Measurements from ENCODE around the gene EGLN1.
"Not testable (repeated sequence)": the region's sequence is repeated elsewhere in the genome, so short reads cannot be mapped to it uniquely, and the experiment has no call there.

EGLN1 gene

GRCh38 chr1:231421971-231422797 is at the start of gene EGLN1:
EGLN1 (minus strand) TSS chr1:231422287; CDS start chr1:231421888, 399 bp downstream.
- Mint-ChIP-seq H3K27ac (peak within 1 kb of the TSS; percentile 89), H3K27me3 (ENCODE audit: low read depth) (peaks cover 30% of the 10 kb centered on the region), H3K9me3 (no peaks in the 10 kb centered on the region), H3K4me3 (peak within 1 kb of the TSS; percentile 97), H3K36me3 (ENCODE audit: low read depth) (peaks cover 21% of the 10 kb centered on the region), H3K4me1 (ENCODE audit: low read depth) (peaks cover 39% of the 10 kb centered on the region)
- peak; percentile 84 for DNase-seq (ENCODE audit: low spot score)

GRCh38 chr1:231471500-231471899 is 49.4 kb upstream of the EGLN1 start:
- not testable (repeated sequence) for H3K4me1 Mint-ChIP-seq (ENCODE audit: low read depth); H3K27ac Mint-ChIP-seq; DNase-seq (ENCODE audit: low spot score); H3K4me3 Mint-ChIP-seq; H3K9me3 Mint-ChIP-seq; H3K36me3 Mint-ChIP-seq (ENCODE audit: low read depth)
- H3K27me3 Mint-ChIP-seq (ENCODE audit: low read depth), result peaks cover 49% of the 10 kb centered on the region

DNA sequence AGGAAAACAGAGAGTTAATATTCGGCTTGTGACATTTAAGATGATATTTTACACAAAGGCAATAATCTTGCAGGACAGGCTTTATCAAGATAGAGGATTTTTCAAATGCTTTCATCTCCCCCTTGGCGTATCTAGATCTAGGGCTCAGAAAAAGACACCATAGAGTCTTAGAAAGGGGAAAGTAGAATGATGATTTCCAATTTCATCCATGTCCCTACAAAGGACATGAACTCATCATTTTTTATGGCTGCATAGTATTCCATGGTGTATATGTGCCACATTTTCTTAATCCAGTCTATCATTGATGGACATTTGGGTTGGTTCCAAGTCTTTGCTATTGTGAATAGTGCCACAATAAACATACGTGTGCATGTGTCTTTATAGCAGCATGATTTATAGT is 48.9 kb upstream of the EGLN1 start:
- H3K36me3 Mint-ChIP-seq (ENCODE audit: low read depth), result not testable (repeated sequence)
- peaks cover 49% of the 10 kb centered on the region for H3K27me3 Mint-ChIP-seq (ENCODE audit: low read depth)

GRCh38 chr1:231467986-231468385 is 45.9 kb upstream of the EGLN1 start:
- Mint-ChIP-seq H3K27ac (no peak overlapping the region), H3K4me1 (ENCODE audit: low read depth) (peaks cover 19% of the 10 kb centered on the region), H3K4me3 (no peak overlapping the region), H3K9me3 (peaks cover 25% of the 10 kb centered on the region), H3K36me3 (ENCODE audit: low read depth) (peaks cover 2% of the 10 kb centered on the region), H3K27me3 (ENCODE audit: low read depth) (peaks cover 52% of the 10 kb centered on the region)
- DNase-seq (ENCODE audit: low spot score), result no peak

More for the DNA sequence above, 48.9 kb upstream of the EGLN1 start:
- not testable (repeated sequence) for H3K27ac Mint-ChIP-seq; DNase-seq (ENCODE audit: low spot score); H3K4me3 Mint-ChIP-seq; H3K4me1 Mint-ChIP-seq (ENCODE audit: low read depth)
- H3K9me3 Mint-ChIP-seq, result peaks cover 10% of the 10 kb centered on the region

DNA sequence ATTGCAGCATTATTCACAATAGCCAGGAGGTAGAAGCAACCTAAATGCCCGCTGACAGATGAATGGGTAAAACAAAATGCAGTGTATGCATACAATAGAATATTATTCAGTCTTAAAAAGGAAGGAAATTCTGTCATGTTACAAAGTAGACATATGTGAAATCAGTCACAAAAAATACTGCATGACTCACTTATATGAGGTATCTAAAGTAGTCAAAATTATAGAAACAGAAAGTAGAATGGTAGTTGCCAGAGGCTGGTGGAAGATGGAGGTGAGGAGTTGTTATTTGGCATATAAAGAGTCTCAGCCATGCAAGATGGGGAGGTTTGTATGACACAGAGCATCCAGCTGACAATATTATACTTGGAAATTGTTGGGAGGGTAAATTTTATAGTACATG is 43.0 kb upstream of the EGLN1 start:
- DNase-seq (ENCODE audit: low spot score), result no peak
- Mint-ChIP-seq H3K27ac (peak overlapping the region; percentile 5), H3K27me3 (ENCODE audit: low read depth) (peaks cover 65% of the 10 kb centered on the region), H3K4me1 (ENCODE audit: low read depth) (peaks cover 28% of the 10 kb centered on the region), H3K36me3 (ENCODE audit: low read depth) (peaks cover 2% of the 10 kb centered on the region), H3K9me3 (peaks cover 22% of the 10 kb centered on the region), H3K4me3 (no peak overlapping the region)

- Mint-ChIP-seq H3K36me3 (ENCODE audit: low read depth) (peaks cover 2% of the 10 kb centered on the region), H3K27ac (no peak overlapping the region), H3K27me3 (ENCODE audit: low read depth) (peaks cover 63% of the 10 kb centered on the region), H3K4me1 (ENCODE audit: low read depth) (peaks cover 32% of the 10 kb centered on the region), H3K4me3 (no peak overlapping the region), H3K9me3 (peaks cover 22% of the 10 kb centered on the region)
- DNase-seq (ENCODE audit: low spot score), result no peak
These were observed 41.5 kb upstream of the EGLN1 start for GRCh38 chr1:231463541-231463940.

GRCh38 chr1:231460614-231461013 is 38.5 kb upstream of the EGLN1 start:
- peaks cover 57% of the 10 kb centered on the region for H3K27me3 Mint-ChIP-seq (ENCODE audit: low read depth)
- peaks cover 23% of the 10 kb centered on the region for H3K9me3 Mint-ChIP-seq
- peak; percentile 82 for DNase-seq (ENCODE audit: low spot score)
- H3K27ac Mint-ChIP-seq, result peak overlapping the region; percentile 34
- peaks cover 2% of the 10 kb centered on the region for H3K36me3 Mint-ChIP-seq (ENCODE audit: low read depth)
- H3K4me3 Mint-ChIP-seq, result peak overlapping the region; percentile 2
- peaks cover 30% of the 10 kb centered on the region for H3K4me1 Mint-ChIP-seq (ENCODE audit: low read depth)

- not testable (repeated sequence) for H3K36me3 Mint-ChIP-seq (ENCODE audit: low read depth); H3K4me3 Mint-ChIP-seq; DNase-seq (ENCODE audit: low spot score); H3K27ac Mint-ChIP-seq
- Mint-ChIP-seq H3K27me3 (ENCODE audit: low read depth) (peaks cover 57% of the 10 kb centered on the region), H3K9me3 (peaks cover 21% of the 10 kb centered on the region), H3K4me1 (ENCODE audit: low read depth) (peaks cover 21% of the 10 kb centered on the region)
These were observed 37.4 kb upstream of the EGLN1 start for GRCh38 chr1:231459438-231459837.

GRCh38 chr1:231457956-231458355 is 35.9 kb upstream of the EGLN1 start:
- not testable (repeated sequence) for DNase-seq (ENCODE audit: low spot score); H3K36me3 Mint-ChIP-seq (ENCODE audit: low read depth); H3K4me3 Mint-ChIP-seq; H3K27ac Mint-ChIP-seq
- Mint-ChIP-seq H3K9me3 (peaks cover 19% of the 10 kb centered on the region), H3K4me1 (ENCODE audit: low read depth) (peaks cover 17% of the 10 kb centered on the region), H3K27me3 (ENCODE audit: low read depth) (peaks cover 50% of the 10 kb centered on the region)

DNA sequence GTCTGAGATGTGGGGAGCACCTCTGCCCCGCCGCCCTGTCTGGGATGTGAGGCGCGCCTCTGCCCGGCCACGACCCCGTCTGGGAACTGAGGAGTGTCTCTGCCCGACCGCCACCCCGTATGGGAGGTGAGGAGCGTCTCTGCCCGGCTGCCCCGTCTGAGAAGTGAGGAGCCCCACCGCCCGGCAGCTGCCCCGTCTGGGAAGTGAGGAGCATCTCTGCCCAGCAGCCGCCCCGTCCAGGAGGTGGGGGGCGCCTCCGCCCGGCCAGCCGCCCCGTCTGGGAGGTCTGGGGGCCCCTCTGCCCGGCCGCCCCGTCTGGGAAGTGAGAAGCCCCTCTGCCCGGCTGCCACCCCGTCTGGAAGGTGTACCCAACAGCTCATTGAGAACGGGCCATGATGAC is 32.0 kb upstream of the EGLN1 start:
- not testable (repeated sequence) for H3K4me3 Mint-ChIP-seq; DNase-seq (ENCODE audit: low spot score); H3K4me1 Mint-ChIP-seq (ENCODE audit: low read depth); H3K27ac Mint-ChIP-seq; H3K36me3 Mint-ChIP-seq (ENCODE audit: low read depth)
- peaks cover 24% of the 10 kb centered on the region for H3K9me3 Mint-ChIP-seq
- peaks cover 62% of the 10 kb centered on the region for H3K27me3 Mint-ChIP-seq (ENCODE audit: low read depth)

- no peak for DNase-seq (ENCODE audit: low spot score)
- H3K9me3 Mint-ChIP-seq, result peaks cover 14% of the 10 kb centered on the region
- no peak overlapping the region for H3K4me3 Mint-ChIP-seq
- no peaks in the 10 kb centered on the region for H3K36me3 Mint-ChIP-seq (ENCODE audit: low read depth)
- H3K4me1 Mint-ChIP-seq (ENCODE audit: low read depth), result no peaks in the 10 kb centered on the region
- peaks cover 67% of the 10 kb centered on the region for H3K27me3 Mint-ChIP-seq (ENCODE audit: low read depth)
- H3K27ac Mint-ChIP-seq, result no peak overlapping the region
These were observed 24.1 kb upstream of the EGLN1 start for GRCh38 chr1:231446138-231446537.

DNA sequence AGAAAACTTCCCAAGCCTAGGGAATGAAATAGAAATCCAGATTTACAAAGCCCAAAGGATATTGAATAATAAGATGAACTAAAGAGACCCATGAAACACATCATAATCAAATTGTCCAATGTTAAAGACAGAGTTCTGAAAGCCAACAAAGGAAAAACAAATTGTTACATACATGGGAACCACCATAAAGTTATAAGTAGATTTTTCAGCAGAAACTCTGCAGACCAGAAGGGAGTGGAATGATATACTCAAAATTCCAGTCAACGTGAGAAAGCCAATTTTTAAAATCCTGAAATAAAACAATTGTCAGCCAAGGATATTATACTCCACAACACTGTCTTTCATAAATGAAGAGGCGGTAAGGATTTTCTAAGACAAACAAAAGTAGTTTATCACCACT is 22.0 kb upstream of the EGLN1 start:
- H3K27me3 Mint-ChIP-seq (ENCODE audit: low read depth), result peaks cover 54% of the 10 kb centered on the region

DNA sequence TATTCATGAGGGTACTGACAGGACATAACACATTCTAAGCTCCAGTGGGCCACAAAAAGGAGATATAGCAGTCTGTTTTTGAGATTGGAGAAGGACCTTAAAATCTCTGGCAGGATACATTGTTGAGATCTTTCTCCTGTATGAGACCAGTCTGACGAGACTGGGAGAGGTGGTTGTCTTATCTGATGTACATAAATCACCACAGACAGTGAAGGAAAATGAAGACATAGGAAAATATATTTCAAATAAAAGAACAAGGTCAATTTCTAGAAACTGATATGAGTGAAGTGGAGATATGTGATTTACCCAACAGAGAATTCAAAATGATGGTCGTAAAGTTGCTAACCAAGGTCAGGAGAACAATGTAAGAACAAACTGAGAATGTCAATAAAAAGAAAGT is 21.3 kb upstream of the EGLN1 start:
- H3K27me3 Mint-ChIP-seq (ENCODE audit: low read depth), result peaks cover 51% of the 10 kb centered on the region
- H3K36me3 Mint-ChIP-seq (ENCODE audit: low read depth), result no peaks in the 10 kb centered on the region
- no peak overlapping the region for H3K27ac Mint-ChIP-seq
- H3K9me3 Mint-ChIP-seq, result peaks cover 9% of the 10 kb centered on the region
- no peaks in the 10 kb centered on the region for H3K4me1 Mint-ChIP-seq (ENCODE audit: low read depth)
- no peak overlapping the region for H3K4me3 Mint-ChIP-seq
- no peak for DNase-seq (ENCODE audit: low spot score)

More for the DNA sequence above, 22.0 kb upstream of the EGLN1 start:
- H3K36me3 Mint-ChIP-seq (ENCODE audit: low read depth), result no peaks in the 10 kb centered on the region
- H3K9me3 Mint-ChIP-seq, result peaks cover 9% of the 10 kb centered on the region
- no peak overlapping the region for H3K27ac Mint-ChIP-seq
- DNase-seq (ENCODE audit: low spot score), result no peak
- H3K4me3 Mint-ChIP-seq, result no peak overlapping the region
- H3K4me1 Mint-ChIP-seq (ENCODE audit: low read depth), result no peaks in the 10 kb centered on the region

DNA sequence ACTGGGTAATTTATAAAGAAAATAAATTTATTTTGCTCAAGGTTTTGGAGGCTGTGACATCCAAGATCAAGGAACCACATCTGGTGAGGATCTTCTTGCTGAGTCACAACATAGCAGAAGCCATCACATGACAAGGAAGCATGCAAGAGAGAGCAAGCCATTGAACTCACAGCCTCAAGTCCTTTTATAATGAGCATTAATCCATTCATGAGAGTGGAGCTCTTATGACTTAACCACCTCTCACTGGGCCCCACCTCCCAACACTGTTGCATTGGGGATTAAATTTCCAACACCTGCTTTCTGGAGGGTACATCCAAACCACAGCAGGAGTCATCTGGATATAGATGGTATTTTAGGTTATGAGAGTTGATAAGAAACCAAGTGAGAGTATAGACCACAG is 20.6 kb upstream of the EGLN1 start:
- Mint-ChIP-seq H3K36me3 (ENCODE audit: low read depth) (no peaks in the 10 kb centered on the region), H3K27me3 (ENCODE audit: low read depth) (peaks cover 52% of the 10 kb centered on the region), H3K4me3 (no peak overlapping the region), H3K9me3 (peaks cover 9% of the 10 kb centered on the region), H3K27ac (no peak overlapping the region), H3K4me1 (ENCODE audit: low read depth) (no peaks in the 10 kb centered on the region)
- no peak for DNase-seq (ENCODE audit: low spot score)

DNA sequence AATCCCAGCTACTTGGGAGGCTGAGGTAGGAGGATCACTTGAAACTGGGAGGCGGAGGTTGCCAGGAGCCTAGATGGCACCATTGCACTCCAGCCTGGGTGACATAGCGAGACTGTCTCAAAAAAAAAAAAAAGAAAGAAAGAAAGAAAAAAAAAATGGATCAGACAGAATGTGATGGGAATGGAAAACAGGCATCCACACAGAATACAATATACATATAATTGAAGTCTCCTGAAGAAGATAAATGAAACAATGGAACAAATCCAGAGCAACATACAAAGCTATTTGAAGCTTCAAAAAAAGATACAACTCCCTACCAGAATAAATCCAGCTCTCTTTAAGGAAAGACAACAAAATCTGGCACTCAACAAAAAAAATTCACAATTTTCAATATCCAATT is 10.9 kb upstream of the EGLN1 start:
- Mint-ChIP-seq H3K27ac (no peak overlapping the region), H3K4me3 (no peak overlapping the region), H3K27me3 (ENCODE audit: low read depth) (peaks cover 23% of the 10 kb centered on the region), H3K4me1 (ENCODE audit: low read depth) (no peaks in the 10 kb centered on the region), H3K9me3 (no peaks in the 10 kb centered on the region), H3K36me3 (ENCODE audit: low read depth) (peaks cover 2% of the 10 kb centered on the region)
- DNase-seq (ENCODE audit: low spot score), result no peak

All from T-helper 2 cell treated with Interferon-gamma antibody and Interleukin-4, amounts not matched to agents 5 μg/mL and 100 μg/mL, for 36 hours (primary cell).